ENCODE results near the gene KRTAP12-2.

KRTAP12-2 gene

DNA sequence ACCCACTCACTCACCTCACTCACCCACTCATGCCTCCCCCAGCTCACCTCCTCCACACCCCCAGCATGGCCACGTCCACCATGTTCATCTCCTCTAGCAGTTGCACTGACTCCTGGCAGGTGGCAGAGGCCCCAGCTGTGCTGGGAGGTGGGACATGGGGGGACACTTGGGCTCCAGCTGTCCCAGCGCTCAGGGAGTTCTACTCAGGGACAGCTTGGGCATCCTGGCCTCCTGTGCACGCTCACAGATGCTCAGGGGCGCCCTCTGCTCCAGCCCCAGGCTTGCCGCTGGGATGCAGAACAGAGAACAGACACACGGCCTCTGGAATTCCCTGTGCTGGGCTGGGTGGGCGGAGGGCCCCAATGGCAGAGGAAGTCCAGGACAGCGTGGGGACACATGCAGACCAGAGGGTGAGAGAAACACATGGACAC, 49.6 kb downstream of the KRTAP12-2 start:
- TF ChIP-seq CTCF (IDR thresholded peaks at IDR 0.05; ENCODE audit: low read depth, low read length, missing control alignments) = no peak
- no peak overlapping the region for H3K4me3 ChIP-seq (replicated peaks; ENCODE audit: low read depth, low read length)
- no peak for DNase-seq (ENCODE audit: extremely low read depth, low read depth)

GRCh38 chr21:44616591-44616926, 50.2 kb downstream of the KRTAP12-2 start:
- no peak for DNase-seq (ENCODE audit: extremely low read depth, low read depth)
- H3K4me3 ChIP-seq (replicated peaks; ENCODE audit: low read depth, low read length) = no peak overlapping the region
- no peak for TF ChIP-seq CTCF (IDR thresholded peaks at IDR 0.05; ENCODE audit: low read depth, low read length, missing control alignments)

All from HFF-Myc (cell line).